Activated CD4-positive, CD25-positive, alpha-beta regulatory T cell (primary cell): ENCODE data around the gene SAG.

ENCODE experiments used
- DNase-seq, 4 experiments: peaks; one replicate each; lab custom pipeline; 2025; lab: John Stamatoyannopoulos, UW

The SAG gene

DNA sequence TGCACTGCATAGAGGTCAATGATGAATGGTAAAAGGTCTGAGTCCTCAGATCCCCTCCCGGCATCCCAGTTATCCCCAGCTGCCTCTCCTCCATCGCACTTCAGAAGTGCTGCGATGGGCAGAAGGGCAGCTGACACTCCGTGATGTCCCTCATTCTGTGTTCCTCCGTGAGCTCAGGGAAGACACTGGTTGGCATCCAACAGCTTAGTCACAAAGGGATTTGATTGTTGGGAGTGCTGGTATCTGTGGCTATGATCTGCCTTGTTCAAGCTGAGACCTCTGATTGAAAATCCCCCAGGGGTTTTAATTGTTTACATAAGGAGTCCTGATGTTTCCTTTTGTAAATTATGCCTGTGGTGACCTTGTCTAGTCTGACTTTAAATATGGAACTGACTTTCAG is 19.0 kb upstream of the SAG start:
- no peak for DNase-seq

GRCh38 chr2:233289648-233290047 is 18.0 kb upstream of the SAG start:
- DNase-seq: no peak

GRCh38 chr2:233290051-233290845 is 17.4 kb upstream of the SAG start:
- DNase-seq: no peak

- no peak for DNase-seq
These were observed 11.7 kb upstream of the SAG start for GRCh38 chr2:233295891-233296290.

- no peak for DNase-seq
These were observed 10.5 kb upstream of the SAG start for GRCh38 chr2:233297076-233297475.

- no peak for DNase-seq
These were observed 7.2 kb upstream of the SAG start for GRCh38 chr2:233300401-233300800.

GRCh38 chr2:233301248-233301647 is 6.4 kb upstream of the SAG start:
- DNase-seq: no peak

DNA sequence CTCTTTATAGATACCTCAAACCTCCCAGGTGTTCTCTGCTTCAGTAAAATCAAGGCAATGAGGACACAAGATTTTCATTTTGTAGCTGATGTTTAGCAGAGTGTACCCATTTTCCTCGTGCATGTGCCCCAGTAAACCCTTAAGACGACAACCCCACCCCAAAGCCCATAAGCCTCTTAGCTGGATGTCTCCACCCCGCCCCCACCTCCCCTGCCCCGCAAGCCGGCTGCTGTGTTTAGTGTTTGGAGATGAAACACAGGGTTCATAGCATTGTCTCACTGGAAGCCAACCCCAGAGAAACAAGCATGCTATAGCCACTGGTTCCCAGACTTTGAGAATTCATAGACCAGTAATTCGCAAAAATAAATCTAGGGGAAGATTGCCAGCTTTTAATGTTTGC is 5.8 kb upstream of the SAG start:
- no peak for DNase-seq

DNA sequence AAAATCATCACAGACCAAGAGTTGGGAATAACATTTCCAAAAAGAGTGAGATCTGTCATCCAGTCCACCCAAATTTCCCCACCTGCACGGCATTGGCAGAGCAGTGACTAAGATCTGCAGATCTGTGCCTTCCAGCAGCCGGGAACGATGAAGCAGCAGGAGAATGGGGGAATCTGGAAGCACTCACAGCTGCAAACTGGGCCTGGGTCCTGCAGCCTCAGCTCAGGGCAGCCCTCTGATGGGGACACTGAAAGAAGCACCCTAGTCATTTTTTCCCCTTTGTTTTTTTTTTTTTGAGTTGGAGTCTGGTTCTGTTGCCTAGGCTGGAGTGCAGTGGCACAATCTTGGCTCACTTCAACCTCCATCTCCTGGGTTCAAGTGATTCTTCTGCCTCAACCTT is 4.4 kb upstream of the SAG start:
- no peak for DNase-seq

GRCh38 chr2:233311241-233311926 is 3.8 kb downstream of the SAG start:
- DNase-seq: no peak

DNA sequence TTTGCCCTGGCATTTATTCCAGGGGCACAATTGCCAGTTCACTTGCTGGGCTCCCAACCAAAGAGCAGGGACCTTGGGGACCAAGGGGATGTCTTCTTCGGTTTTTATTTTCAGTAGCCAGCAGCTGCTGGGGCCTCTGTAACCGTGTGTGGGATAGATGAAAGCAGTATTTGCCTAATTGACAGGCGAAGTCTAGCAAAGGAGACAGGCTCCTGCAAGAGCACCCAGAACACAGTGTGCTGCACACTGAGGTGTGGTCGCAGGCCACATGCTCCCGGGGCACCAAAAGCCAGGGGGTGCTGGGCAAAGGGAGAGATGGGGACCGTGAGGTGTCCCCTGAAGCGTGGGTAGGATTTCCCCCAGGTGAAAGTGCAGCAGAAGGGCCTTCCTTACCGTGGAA is 5.3 kb downstream of the SAG start:
- DNase-seq: no peak

GRCh38 chr2:233314180-233314925 is 6.7 kb downstream of the SAG start:
- no peak for DNase-seq

GRCh38 chr2:233317196-233317943 is 9.8 kb downstream of the SAG start:
- no peak for DNase-seq

DNA sequence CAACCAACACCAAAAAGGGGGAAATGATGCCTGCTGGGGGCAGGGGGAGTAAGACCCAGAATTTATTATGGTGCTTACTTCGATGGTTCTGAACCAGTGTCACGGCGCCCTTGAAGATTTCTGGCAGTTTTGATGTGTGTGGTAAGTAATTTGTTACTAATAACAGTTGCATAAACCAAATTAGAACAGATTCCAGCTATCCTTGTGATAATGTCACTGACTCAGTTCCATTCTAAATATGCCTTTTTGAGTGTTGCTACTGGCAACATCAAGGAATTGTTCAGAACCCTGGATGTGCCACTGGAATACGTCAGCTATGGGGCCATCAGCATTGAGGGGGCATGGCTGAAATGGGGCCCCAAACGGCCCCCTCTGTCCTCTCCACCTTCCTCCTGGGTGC is 11.6 kb downstream of the SAG start:
- no peak for DNase-seq

DNA sequence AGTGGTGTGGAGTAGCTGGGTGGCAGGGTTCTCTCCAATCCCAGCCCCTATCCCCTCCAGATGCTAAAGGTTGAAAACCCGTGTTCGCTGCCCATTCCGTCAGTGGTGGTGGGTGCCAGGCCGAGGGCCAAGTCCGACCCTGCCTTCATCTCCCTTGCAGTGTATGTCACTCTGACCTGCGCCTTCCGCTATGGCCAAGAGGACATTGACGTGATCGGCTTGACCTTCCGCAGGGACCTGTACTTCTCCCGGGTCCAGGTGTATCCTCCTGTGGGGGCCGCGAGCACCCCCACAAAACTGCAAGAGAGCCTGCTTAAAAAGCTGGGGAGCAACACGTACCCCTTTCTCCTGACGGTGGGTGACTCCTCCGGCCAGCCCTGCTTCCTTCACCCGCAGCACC is 12.9 kb downstream of the SAG start:
- DNase-seq: no peak

DNA sequence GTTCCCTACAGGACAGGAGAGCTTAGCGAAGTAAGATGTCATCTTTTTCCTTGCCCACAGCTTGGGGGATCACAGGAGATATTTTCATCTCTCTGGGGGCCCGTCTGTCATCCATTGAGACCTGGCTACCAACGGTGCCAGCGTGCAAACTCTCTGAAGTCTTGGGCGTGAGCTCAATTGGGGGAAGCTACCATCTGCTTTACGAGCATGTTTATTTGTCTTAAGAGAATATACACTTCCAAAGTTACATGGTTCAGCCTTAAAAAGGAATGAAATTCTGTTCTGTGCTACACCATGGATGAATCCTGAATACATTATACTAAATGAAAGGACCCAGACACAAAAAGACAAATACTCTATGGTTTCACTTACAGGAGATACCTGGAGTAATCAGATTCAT is 13.6 kb downstream of the SAG start:
- no peak for DNase-seq

GRCh38 chr2:233323851-233324250 is 16.2 kb downstream of the SAG start:
- no peak for DNase-seq

DNA sequence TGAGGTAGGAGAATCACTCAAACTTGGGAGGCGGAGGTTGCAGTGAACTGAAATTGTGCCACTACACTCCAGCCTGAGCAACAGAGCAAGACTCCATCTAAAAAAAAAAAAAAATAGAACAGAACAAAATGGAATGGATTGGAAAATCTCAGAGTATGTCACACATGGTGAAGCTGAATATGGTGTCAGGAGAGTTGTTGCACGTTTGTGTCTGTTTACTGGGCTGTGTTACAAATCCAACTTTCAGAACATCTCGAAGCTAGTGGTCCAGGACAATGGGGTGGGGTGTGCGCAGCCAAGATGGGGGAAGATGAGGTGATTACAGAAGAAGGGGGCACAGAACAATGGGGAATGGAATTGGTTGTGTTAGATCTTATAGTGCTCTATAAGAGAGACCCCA is 17.6 kb downstream of the SAG start:
- no peak for DNase-seq

DNA sequence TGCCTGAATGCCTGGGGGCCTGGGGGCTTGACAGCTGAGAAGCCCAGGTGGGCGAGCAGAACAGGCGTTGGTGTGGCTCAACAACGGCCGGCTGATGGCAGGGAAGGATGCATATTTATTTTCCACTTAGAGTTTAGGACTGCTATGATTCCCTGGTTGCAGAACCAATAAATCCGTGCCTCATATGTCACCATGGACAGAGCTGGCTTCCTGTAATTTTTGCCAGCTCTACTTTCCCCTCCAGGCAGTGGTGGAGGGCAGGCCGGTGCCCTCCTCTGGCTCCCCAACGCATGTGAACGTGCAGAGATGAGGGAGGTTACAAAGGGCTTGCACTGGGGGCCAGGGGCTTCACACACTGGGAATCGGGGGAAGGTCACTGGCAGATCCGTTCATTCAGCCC is 18.2 kb downstream of the SAG start:
- no peak for DNase-seq

GRCh38 chr2:233326500-233326899 is 18.9 kb downstream of the SAG start:
- no peak for DNase-seq

- no peak for DNase-seq
These were observed 21.3 kb downstream of the SAG start for GRCh38 chr2:233328922-233329321.

- no peak for DNase-seq
These were observed 22.0 kb downstream of the SAG start for GRCh38 chr2:233329489-233330135.
